ENCODE results near the gene TSPAN18. TPM values are rescaled to one million over a fixed set of nuclear protein-coding genes. Genes with fewer than 3 reads are reported as not detected.

Gene TSPAN18
- total and polyA plus RNA-seq, 2 donors from 2014 or later: 13.8 to 38.1 TPM

DNA sequence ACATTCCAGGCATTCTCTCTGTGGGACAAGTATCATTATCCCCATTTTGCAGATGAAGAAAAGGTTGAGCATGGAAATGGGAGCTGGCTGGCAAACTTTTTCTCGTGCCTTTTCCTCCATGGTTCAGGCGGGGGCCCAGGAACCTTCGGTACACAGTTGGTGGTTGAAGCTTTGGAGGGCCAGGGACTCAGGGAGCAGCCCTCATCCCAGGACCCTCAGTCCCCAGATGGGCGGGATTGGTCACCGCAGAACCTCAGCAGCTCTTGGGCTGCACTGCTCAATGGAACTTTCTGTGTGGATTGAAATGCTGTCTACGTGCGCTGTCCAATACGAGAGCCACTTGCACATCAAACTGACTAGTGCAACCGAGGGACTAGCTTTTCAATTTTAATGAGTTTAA, 61.2 kb downstream of the TSPAN18 start:
- Histone ChIP-seq H3K27ac (ENCODE audit: low read depth in 2 of 2, low read length in 2 of 2) (no peak overlapping the region), H3K36me3 (ENCODE audit: control insufficient read depth in 2 of 3, insufficient read depth in 3 of 3, low read length in 3 of 3) (no peaks in the 10 kb centered on the region), H3K4me1 (ENCODE audit: control insufficient read depth in 2 of 3, insufficient read depth in 2 of 3, low read depth in 1 of 3, low read length in 3 of 3) (peaks cover 0 to 3% (median 0%) of the 10 kb centered on the region in 3 donors), H3K9me3 (ENCODE audit: control insufficient read depth in 2 of 3, insufficient read depth in 1 of 3, low read length in 3 of 3) (peaks cover 0 to 4% (median 0%) of the 10 kb centered on the region in 3 donors), H3K27me3 (ENCODE audit: control insufficient read depth, insufficient read depth, low read length) (no peaks in the 10 kb centered on the region), H3K4me3 (ENCODE audit: low read length in 3 of 3) (no peak overlapping the region), H3K9ac (ENCODE audit: low read length in 3 of 3) (no peak overlapping the region)
- TF ChIP-seq, protein P1, sequence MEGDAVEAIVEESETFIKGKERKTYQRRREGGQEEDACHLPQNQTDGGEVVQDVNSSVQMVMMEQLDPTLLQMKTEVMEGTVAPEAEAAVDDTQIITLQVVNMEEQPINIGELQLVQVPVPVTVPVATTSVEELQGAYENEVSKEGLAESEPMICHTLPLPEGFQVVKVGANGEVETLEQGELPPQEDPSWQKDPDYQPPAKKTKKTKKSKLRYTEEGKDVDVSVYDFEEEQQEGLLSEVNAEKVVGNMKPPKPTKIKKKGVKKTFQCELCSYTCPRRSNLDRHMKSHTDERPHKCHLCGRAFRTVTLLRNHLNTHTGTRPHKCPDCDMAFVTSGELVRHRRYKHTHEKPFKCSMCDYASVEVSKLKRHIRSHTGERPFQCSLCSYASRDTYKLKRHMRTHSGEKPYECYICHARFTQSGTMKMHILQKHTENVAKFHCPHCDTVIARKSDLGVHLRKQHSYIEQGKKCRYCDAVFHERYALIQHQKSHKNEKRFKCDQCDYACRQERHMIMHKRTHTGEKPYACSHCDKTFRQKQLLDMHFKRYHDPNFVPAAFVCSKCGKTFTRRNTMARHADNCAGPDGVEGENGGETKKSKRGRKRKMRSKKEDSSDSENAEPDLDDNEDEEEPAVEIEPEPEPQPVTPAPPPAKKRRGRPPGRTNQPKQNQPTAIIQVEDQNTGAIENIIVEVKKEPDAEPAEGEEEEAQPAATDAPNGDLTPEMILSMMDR (IDR thresholded peaks at IDR 0.05; ENCODE audit: borderline replicate concordance, extremely low read depth, insufficient read depth): no peak
- DNase-seq (no peak), FAIRE-seq (no peak)
- intact Hi-C loops (cut with DNase I): no loop called here

DNA sequence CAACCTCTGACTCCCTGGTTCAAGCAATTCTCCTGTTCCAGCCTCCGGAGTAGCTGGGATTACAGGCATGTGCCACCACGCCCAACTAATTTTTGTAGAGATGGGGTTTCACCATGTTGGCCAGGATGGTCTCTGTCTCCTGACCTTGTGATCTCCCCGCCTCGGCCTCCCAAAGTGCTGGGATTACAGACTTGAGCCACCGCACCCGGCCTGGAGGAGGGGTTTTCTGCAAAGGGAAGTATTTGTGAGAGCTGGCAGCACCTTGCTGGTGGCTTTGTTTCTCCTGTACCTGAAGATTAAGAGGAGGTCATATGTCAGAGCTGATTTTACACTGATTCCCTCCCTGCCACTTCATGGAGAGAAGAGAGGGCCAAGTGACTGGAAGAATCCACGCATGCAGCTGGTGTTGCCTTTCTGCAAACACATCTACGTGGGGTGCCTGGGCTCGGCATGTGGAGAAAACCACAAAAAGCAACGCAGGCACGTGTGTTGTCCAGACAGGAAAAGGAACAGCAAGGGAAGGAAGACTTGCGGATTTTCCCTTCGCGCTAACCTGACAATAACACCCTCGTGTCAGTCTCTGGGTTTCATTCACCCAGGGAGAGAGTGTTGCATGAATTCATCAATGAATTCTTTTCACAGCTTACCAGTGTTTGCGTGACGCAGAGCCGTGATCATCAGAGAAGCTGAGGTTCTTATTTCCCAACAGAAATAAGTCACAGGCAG, 61.9 kb downstream of the TSPAN18 start:
- Histone ChIP-seq H3K27ac (ENCODE audit: low read depth in 2 of 2, low read length in 2 of 2) (no peak overlapping the region), H3K27me3 (ENCODE audit: control insufficient read depth, insufficient read depth, low read length) (no peaks in the 10 kb centered on the region), H3K9me3 (ENCODE audit: control insufficient read depth in 2 of 3, insufficient read depth in 1 of 3, low read length in 3 of 3) (peaks cover 0 to 4% (median 0%) of the 10 kb centered on the region in 3 donors), H3K4me3 (ENCODE audit: low read length in 3 of 3) (no peak overlapping the region), H3K36me3 (ENCODE audit: control insufficient read depth in 2 of 3, insufficient read depth in 3 of 3, low read length in 3 of 3) (no peaks in the 10 kb centered on the region), H3K9ac (ENCODE audit: low read length in 3 of 3) (no peak overlapping the region), H3K4me1 (ENCODE audit: control insufficient read depth in 2 of 3, insufficient read depth in 2 of 3, low read depth in 1 of 3, low read length in 3 of 3) (peaks cover 0 to 3% (median 0%) of the 10 kb centered on the region in 3 donors)
- DNase-seq (no peak), FAIRE-seq (no peak)
- TF ChIP-seq, protein P1 (IDR thresholded peaks at IDR 0.05; ENCODE audit: borderline replicate concordance, extremely low read depth, insufficient read depth): no peak
- intact Hi-C loops (cut with DNase I): no loop called here

DNA sequence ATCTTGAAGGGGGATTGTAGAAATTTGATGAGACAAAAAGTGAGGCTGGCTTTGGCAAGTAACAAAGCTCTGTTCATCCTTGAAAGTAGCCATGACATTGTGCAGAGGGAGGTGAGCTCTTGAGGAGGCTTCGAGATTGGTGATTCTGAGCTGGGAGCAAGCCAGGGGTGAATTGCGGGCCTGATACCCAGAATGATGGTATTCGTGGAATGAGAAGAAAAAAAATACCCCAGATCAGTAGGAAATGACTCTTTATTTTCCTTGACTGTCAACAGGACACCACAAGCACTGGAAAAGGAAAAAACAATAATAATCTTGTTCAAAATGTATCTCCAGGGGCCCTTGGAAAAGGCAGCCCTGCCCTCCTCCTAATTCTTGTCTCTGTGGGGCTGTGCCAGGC, 62.7 kb downstream of the TSPAN18 start:
- H3K4me3 ChIP-seq (ENCODE audit: low read length in 3 of 3): no peak overlapping the region
- intact Hi-C loops (cut with DNase I): no loop called here
- no peaks in the 10 kb centered on the region for H3K36me3 ChIP-seq (ENCODE audit: control insufficient read depth in 2 of 3, insufficient read depth in 3 of 3, low read length in 3 of 3)
- H3K9ac ChIP-seq (ENCODE audit: low read length in 3 of 3): no peak overlapping the region
- DNase-seq (no peak), FAIRE-seq (no peak)
- H3K27ac ChIP-seq (ENCODE audit: low read depth in 2 of 2, low read length in 2 of 2): no peak overlapping the region
- TF ChIP-seq, protein P1 (IDR thresholded peaks at IDR 0.05; ENCODE audit: borderline replicate concordance, extremely low read depth, insufficient read depth): no peak
- H3K27me3 ChIP-seq (ENCODE audit: control insufficient read depth, insufficient read depth, low read length): no peaks in the 10 kb centered on the region
- H3K9me3 ChIP-seq (ENCODE audit: control insufficient read depth in 2 of 3, insufficient read depth in 1 of 3, low read length in 3 of 3): peaks cover 0 to 4% (median 0%) of the 10 kb centered on the region in 3 donors
- H3K4me1 ChIP-seq (ENCODE audit: control insufficient read depth in 2 of 3, insufficient read depth in 2 of 3, low read depth in 1 of 3, low read length in 3 of 3): peaks cover 0 to 3% (median 0%) of the 10 kb centered on the region in 3 donors
